GM23248 (cell line): ENCODE results near the gene RAB18.
"Not testable (repeated sequence)": the region's sequence is repeated elsewhere in the genome, so short reads cannot be mapped to it uniquely, and the experiment has no call there.

Experiments
- EZH2 ChIP-seq: fragments of 200-600 bp; sonication (generic); IDR thresholded peaks from 2 replicates; pipeline ENCODE4 v1.6.1; 2018; ENCODE audit warnings: antibody characterized with exemption, mild to moderate bottlenecking; ENCODE audit not compliant: insufficient read depth, poor library complexity, severe bottlenecking
- EZH2phosphoT487 ChIP-seq: fragments of 200-600 bp; sonication (generic); IDR thresholded peaks from 2 replicates; pipeline ENCODE4 v1.6.1; 2018; ENCODE audit warnings: antibody characterized with exemption, moderate library complexity, mild to moderate bottlenecking, low read depth; ENCODE audit not compliant: insufficient read depth

DNA sequence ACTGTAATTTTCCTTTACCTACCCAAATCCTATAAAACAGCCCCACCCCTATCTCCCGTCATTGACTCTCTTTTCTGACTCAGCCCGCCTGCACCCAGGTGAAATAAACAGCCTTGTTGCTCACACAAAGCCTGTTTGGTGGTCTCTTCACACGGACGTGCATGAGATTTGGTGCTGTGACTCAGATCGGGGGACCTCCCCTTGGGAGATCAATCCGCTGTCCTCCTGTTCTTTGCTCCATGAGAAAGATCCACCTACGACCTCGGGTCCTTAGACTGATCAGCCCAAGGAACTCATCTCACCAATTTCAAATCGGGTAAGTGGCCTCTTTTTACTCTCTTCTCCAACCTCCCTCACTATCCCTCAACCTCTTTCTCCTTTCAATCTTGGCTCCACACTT is 38.5 kb upstream of the RAB18 start:
- TF ChIP-seq EZH2phosphoT487, EZH2: not testable (repeated sequence)
